Endothelial cell of umbilical vein (primary cell): ENCODE data around the gene PCLO. TPM values are rescaled to one million over a fixed set of nuclear protein-coding genes. Genes with fewer than 3 reads are reported as not detected.

Experiments used
- BruUV-seq: library from RNA; stranded (reverse); fragments of 400-500 nt; replicated peaks from 2 replicates; lab custom pipeline; 2021; lab: Mats Ljungman, UMichigan
- CTCF ChIA-PET: fragments of 300-600, 350-600 bp; sonication (Branson Sonifier 250); formaldehyde crosslinking; loops from one replicate; lab custom pipeline; 2021; ENCODE audit warnings: antibody characterized with exemption, inconsistent platforms; lab: Charles Lee
- POLR2A ChIA-PET: fragments of 300-600, 350-600 bp; sonication (Branson Sonifier 250); formaldehyde crosslinking; loops from one replicate; lab custom pipeline; 2021; ENCODE audit warnings: antibody characterized with exemption, inconsistent platforms; lab: Charles Lee
- DNase-seq: peaks from one replicate; pipeline ENCODE4 v3.0.0-alpha.2; 2011; ENCODE audit warnings: low read depth, low spot score
- FAIRE-seq: peaks from 2 replicates; lab custom pipeline; 2011; peaks lifted over from hg19 to GRCh38; lab: Jason Lieb, UNC
- H2AFZ ChIP-seq: 2 replicates; pipeline ENCODE4 v1.6.0; 2012; ENCODE audit warnings: low read depth, low read length, control low read depth, inconsistent platforms
- H3K27ac ChIP-seq: 2 replicates; pipeline ENCODE4 v1.5.1; 2011; ENCODE audit warnings: low read depth, mild to moderate bottlenecking, control low read depth, low read length, moderate library complexity; ENCODE audit not compliant: insufficient read depth
- H3K27me3 ChIP-seq, 2 experiments: 2 replicates each; pipeline versions ENCODE4 v1.6.0 to v1.6.1; 2011; ENCODE audit warnings: low read length in 2 of 2, mixed read lengths in 1 of 2; ENCODE audit not compliant: control insufficient read depth in 2 of 2, insufficient read depth in 2 of 2
- H3K36me3 ChIP-seq, 2 experiments: 2 replicates in 1 of 2; 3 replicates in 1 of 2; pipeline ENCODE4 v1.5.1; 2011; ENCODE audit warnings: low read length in 2 of 2, mild to moderate bottlenecking in 1 of 2, moderate library complexity in 1 of 2; ENCODE audit not compliant: control insufficient read depth in 2 of 2, insufficient read depth in 2 of 2; ENCODE audit errors: extremely low read depth in 1 of 2
- H3K4me1 ChIP-seq: 3 replicates; pipeline ENCODE4 v1.5.1; 2011; ENCODE audit warnings: mild to moderate bottlenecking, low read length; ENCODE audit not compliant: control insufficient read depth, insufficient read depth; ENCODE audit errors: extremely low read depth
- H3K4me2 ChIP-seq: 2 replicates; pipeline ENCODE4 v1.6.1; 2011; ENCODE audit warnings: low read length, control low read depth, mixed read lengths; ENCODE audit not compliant: insufficient read depth
- H3K4me3 ChIP-seq, 3 experiments: fragments of 200-600 bp in 1 of 3; sonication (generic), shearing (Covaris generic) in 1 of 3; replicated peaks in 1 of 3; 2 replicates each; pipeline ENCODE4 v1.5.1; 2011 to 2016; ENCODE audit warnings: control low read depth in 3 of 3, low read length in 3 of 3, mild to moderate bottlenecking in 2 of 3, inconsistent platforms in 1 of 3, low read depth in 1 of 3, moderate library complexity in 1 of 3; ENCODE audit not compliant: insufficient read depth in 1 of 3
- H3K79me2 ChIP-seq: 2 replicates; pipeline ENCODE4 v1.6.0; 2012; ENCODE audit warnings: low read length, inconsistent platforms; ENCODE audit not compliant: control insufficient read depth, insufficient read depth
- H3K9ac ChIP-seq: replicated peaks from 2 replicates; pipeline ENCODE3; 2011; ENCODE audit warnings: low read length, control low read depth; ENCODE audit not compliant: insufficient read depth; ENCODE audit errors: extremely low read depth
- H3K9me1 ChIP-seq: replicated peaks from 3 replicates; pipeline ENCODE4 v1.6.0; 2011; ENCODE audit warnings: mild to moderate bottlenecking, low read length; ENCODE audit not compliant: control insufficient read depth, insufficient read depth; ENCODE audit errors: extremely low read depth
- H3K9me3 ChIP-seq: replicated peaks from 2 replicates; pipeline ENCODE4 v1.5.1; 2012; ENCODE audit warnings: low read length, inconsistent platforms; ENCODE audit not compliant: control insufficient read depth, insufficient read depth
- H4K20me1 ChIP-seq: replicated peaks from 2 replicates; pipeline ENCODE3; 2011; ENCODE audit warnings: mild to moderate bottlenecking, low read length; ENCODE audit not compliant: control insufficient read depth, insufficient read depth; ENCODE audit errors: extremely low read depth
- EZH2 ChIP-seq: IDR thresholded peaks from 2 replicates; pipeline ENCODE4 v1.6.1; 2012; ENCODE audit warnings: borderline replicate concordance, low read depth, mild to moderate bottlenecking, moderate library complexity, low read length, inconsistent platforms; ENCODE audit not compliant: severe bottlenecking
- FOS ChIP-seq: IDR thresholded peaks from 2 replicates; pipeline ENCODE4 v1.6.1; 2011; ENCODE audit warnings: mild to moderate bottlenecking, low read length, moderate library complexity, borderline replicate concordance; ENCODE audit not compliant: insufficient read depth
- GATA2 ChIP-seq: IDR thresholded peaks from 2 replicates; pipeline ENCODE4 v1.7.0; 2011; ENCODE audit warnings: low read depth, mild to moderate bottlenecking, moderate library complexity, mixed read lengths, low read length; ENCODE audit not compliant: insufficient read length, insufficient read depth
- JUN ChIP-seq: IDR thresholded peaks from 2 replicates; pipeline ENCODE4 v1.6.1; 2011; ENCODE audit warnings: borderline replicate concordance, low read depth; ENCODE audit not compliant: insufficient read length, insufficient read depth
- MYC ChIP-seq: IDR thresholded peaks from one replicate; pipeline ENCODE4 v1.6.1; 2011; ENCODE audit warnings: mild to moderate bottlenecking, low read depth, low read length
- POLR2A ChIP-seq: IDR thresholded peaks from 2 replicates; pipeline ENCODE4 v1.6.1; 2012; ENCODE audit warnings: low read depth, mild to moderate bottlenecking, control low read depth, low read length
- POLR2AphosphoS5 ChIP-seq: IDR thresholded peaks from 2 replicates; pipeline ENCODE4 v1.6.1; 2012; ENCODE audit warnings: low read depth, mild to moderate bottlenecking, control low read depth, low read length, moderate library complexity; ENCODE audit not compliant: insufficient read depth
- dilution Hi-C: fragments of 300-500 bp; cut with MboI; formaldehyde crosslinking; loops from one replicate; pipeline ENCODE4 v1.15.0; 2019; ENCODE audit warnings: low sequenced_read_pairs; ENCODE audit not compliant: extremely low pct_ligation_motif_present
- intact Hi-C: fragments of 100-400 bp; cut with micrococcal nuclease; formaldehyde crosslinking; loops from one replicate; pipeline ENCODE4 v1.10.0; 2022
- polyA plus RNA-seq, 4 experiments: library from polyadenylated mRNA; depleted of rRNA in 3 of 4; stranded (reverse) in 3 of 4; unstranded in 1 of 4; fragments of >200 nt; gene quantifications; 2 replicates each; pipeline versions ENCODE4 v1.2.1 to v1.2.3, GENCODE V29; 2011 to 2012; ENCODE audit warnings: missing spikeins in 1 of 4
- total RNA-seq: library from RNA; stranded (reverse); gene quantifications from 2 replicates; pipeline ENCODE4 v1.2.3, GENCODE V29; 2021
- TF ChIP-seq, protein P1 (sequence below), 2 donors: IDR thresholded peaks; 1 replicate in 1 of 2; 2 replicates in 1 of 2; pipeline ENCODE4 v1.5.1; 2011; ENCODE audit warnings: low read length in 2 of 2, mild to moderate bottlenecking in 2 of 2, moderate library complexity in 2 of 2, control low read depth in 1 of 2, inconsistent platforms in 1 of 2, low read depth in 1 of 2; ENCODE audit not compliant: insufficient read depth in 1 of 2; ENCODE audit errors: extremely low read depth in 1 of 2
- TF ChIP-seq, protein P2 (sequence below): IDR thresholded peaks from 2 replicates; pipeline ENCODE4 v1.6.1; 2011; ENCODE audit not compliant: insufficient read depth, insufficient read length

The PCLO gene
- total and polyA plus RNA-seq, 2 donors (not counting 3 experiments of a cell fraction or from before 2014, with no cell fraction given), result 0.04 to 0.75 TPM

DNA sequence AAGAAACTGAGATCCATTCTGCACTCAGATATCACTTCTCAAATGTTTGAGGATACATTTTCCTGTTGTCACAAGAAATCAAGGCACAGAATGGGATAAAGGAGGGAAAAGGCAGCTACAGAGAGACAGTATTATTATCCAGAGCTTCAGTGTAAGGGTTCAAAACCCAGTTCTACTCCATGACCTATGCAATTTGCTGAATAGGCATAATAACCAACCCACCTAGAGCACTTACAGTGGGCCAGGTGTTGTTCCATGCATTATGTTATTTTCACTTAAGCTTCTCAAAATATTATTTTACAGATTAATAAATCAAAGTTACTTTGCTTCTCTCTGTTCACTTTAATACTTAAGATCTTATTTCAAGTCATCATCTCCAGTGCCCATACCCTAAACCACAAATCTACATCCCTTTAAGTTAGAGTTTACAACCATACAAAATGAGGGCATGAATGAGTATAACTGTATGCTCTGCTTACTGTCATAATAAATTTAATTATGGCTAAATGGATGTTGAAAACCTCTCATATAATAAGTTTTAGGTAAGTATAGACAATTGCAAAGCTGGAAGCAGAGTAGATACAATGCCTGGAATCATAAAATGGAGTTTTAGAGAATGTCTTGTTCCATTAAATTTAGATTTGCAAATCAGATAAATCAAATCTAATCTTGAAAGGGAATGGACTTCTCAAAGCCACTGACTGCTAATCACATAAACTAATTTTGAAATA, 28.1 kb upstream of the PCLO start:
- BruUV-seq, result no TSS peak

More for the DNA sequence above, 28.1 kb upstream of the PCLO start:
- Histone ChIP-seq H3K4me3 (no peak overlapping the region), H3K9me3 (no peaks in the 10 kb centered on the region), H2AFZ (no peak overlapping the region), H3K27me3 (peaks cover 0 to 4% of the 10 kb centered on the region in 2 experiments), H3K79me2 (no peaks in the 10 kb centered on the region), H4K20me1 (no peaks in the 10 kb centered on the region), H3K4me1 (no peaks in the 10 kb centered on the region), H3K9me1 (no peaks in the 10 kb centered on the region), H3K9ac (no peak overlapping the region), H3K36me3 (no peaks in the 10 kb centered on the region), H3K27ac (no peak overlapping the region), H3K4me2 (no peak overlapping the region)
- intact Hi-C loops, result no loop called here
- DNase-seq (no peak), FAIRE-seq (no peak)
- TF ChIP-seq POLR2A (no peak), GATA2 (no peak), POLR2AphosphoS5 (no peak), MYC (no peak), JUN (no peak), EZH2 (no peak), FOS (no peak)
- TF ChIP-seq, protein P1, sequence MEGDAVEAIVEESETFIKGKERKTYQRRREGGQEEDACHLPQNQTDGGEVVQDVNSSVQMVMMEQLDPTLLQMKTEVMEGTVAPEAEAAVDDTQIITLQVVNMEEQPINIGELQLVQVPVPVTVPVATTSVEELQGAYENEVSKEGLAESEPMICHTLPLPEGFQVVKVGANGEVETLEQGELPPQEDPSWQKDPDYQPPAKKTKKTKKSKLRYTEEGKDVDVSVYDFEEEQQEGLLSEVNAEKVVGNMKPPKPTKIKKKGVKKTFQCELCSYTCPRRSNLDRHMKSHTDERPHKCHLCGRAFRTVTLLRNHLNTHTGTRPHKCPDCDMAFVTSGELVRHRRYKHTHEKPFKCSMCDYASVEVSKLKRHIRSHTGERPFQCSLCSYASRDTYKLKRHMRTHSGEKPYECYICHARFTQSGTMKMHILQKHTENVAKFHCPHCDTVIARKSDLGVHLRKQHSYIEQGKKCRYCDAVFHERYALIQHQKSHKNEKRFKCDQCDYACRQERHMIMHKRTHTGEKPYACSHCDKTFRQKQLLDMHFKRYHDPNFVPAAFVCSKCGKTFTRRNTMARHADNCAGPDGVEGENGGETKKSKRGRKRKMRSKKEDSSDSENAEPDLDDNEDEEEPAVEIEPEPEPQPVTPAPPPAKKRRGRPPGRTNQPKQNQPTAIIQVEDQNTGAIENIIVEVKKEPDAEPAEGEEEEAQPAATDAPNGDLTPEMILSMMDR (IDR thresholded peaks at IDR 0.05; ENCODE audit: extremely low read depth in 1 of 2, insufficient read depth in 1 of 2, low read depth in 1 of 2, low read length in 2 of 2), result no peak
- TF ChIP-seq, protein P2, sequence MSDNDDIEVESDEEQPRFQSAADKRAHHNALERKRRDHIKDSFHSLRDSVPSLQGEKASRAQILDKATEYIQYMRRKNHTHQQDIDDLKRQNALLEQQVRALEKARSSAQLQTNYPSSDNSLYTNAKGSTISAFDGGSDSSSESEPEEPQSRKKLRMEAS, result no peak
- ChIA-PET CTCF (no interaction called here), POLR2A (no interaction called here)
- dilution Hi-C loops, result no loop called here
